NAMALWA (cell line): ENCODE results near the gene D2HGDH.
"Not testable (repeated sequence)": the region's sequence is repeated elsewhere in the genome, so short reads cannot be mapped to it uniquely, and the experiment has no call there.

ENCODE experiments used
- DNase-seq: peaks from one replicate; pipeline ENCODE4 v3.0.0-alpha.2; 2015; ENCODE audit warnings: low spot score

D2HGDH gene

GRCh38 chr2:241768850-241769249 is 34.4 kb downstream of the D2HGDH start:
- DNase-seq = no peak

GRCh38 chr2:241769819-241770184 is 35.4 kb downstream of the D2HGDH start:
- DNase-seq = no peak

GRCh38 chr2:241770185-241770935 is 35.9 kb downstream of the D2HGDH start:
- DNase-seq = no peak

GRCh38 chr2:241770936-241771285 is 36.5 kb downstream of the D2HGDH start:
- DNase-seq = no peak

GRCh38 chr2:241771286-241772062 is 37.0 kb downstream of the D2HGDH start:
- DNase-seq = no peak

- no peak for DNase-seq
These were observed 37.7 kb downstream of the D2HGDH start for GRCh38 chr2:241772063-241772499.

GRCh38 chr2:241773511-241774418 is 39.3 kb downstream of the D2HGDH start:
- no peak for DNase-seq

- DNase-seq = no peak
These were observed 40.2 kb downstream of the D2HGDH start for GRCh38 chr2:241774419-241775222.

GRCh38 chr2:241775223-241776177 is 41.1 kb downstream of the D2HGDH start:
- DNase-seq = no peak

GRCh38 chr2:241776336-241777169 is 42.1 kb downstream of the D2HGDH start, which contains the start of gene GAL3ST2:
Gene GAL3ST2 (plus strand): TSS chr2:241776822. CDS start chr2:241776956, 134 bp downstream.
- DNase-seq = no peak

- no peak for DNase-seq
These were observed 42.8 kb downstream of the D2HGDH start for GRCh38 chr2:241777170-241777685.

GRCh38 chr2:241777686-241778627 is 43.5 kb downstream of the D2HGDH start:
- DNase-seq = no peak

- DNase-seq = peak; percentile 11
These were observed 46.6 kb downstream of the D2HGDH start for GRCh38 chr2:241780939-241781569.

GRCh38 chr2:241782053-241782452 is 47.6 kb downstream of the D2HGDH start:
- DNase-seq = not testable (repeated sequence)

GRCh38 chr2:241788135-241788534 is 53.7 kb downstream of the D2HGDH start:
- no peak for DNase-seq

- peak; percentile 11 for DNase-seq
These were observed 54.1 kb downstream of the D2HGDH start for GRCh38 chr2:241788572-241788971.

- not testable (repeated sequence) for DNase-seq
These were observed 57.0 kb downstream of the D2HGDH start for GRCh38 chr2:241791385-241791784.
